GM21737 (cell line): ENCODE measurements around the gene TM9SF2.
"Not testable (repeated sequence)": the region's sequence is repeated elsewhere in the genome, so short reads cannot be mapped to it uniquely, and the experiment has no call there.

Source experiments
- ATAC-seq: cut with Tn5 transposase; IDR thresholded peaks from one replicate; pipeline ENCODE4 v1.9.1; 2021; ENCODE audit warnings: mild to moderate bottlenecking, moderate library complexity; ENCODE audit not compliant: unreplicated experiment

Gene TM9SF2

GRCh38 chr13:99527301-99527700 lies 26.0 kb downstream of the TM9SF2 start:
- ATAC-seq = no peak

GRCh38 chr13:99528547-99528946 lies 27.3 kb downstream of the TM9SF2 start:
- peak; percentile 76 for ATAC-seq

- no peak for ATAC-seq
Observed at GRCh38 chr13:99536023-99536422, 34.8 kb downstream of the TM9SF2 start.

- no peak for ATAC-seq
Observed at GRCh38 chr13:99540530-99540929, 39.3 kb downstream of the TM9SF2 start.

GRCh38 chr13:99542788-99543406 lies 41.6 kb downstream of the TM9SF2 start:
- ATAC-seq = peak; percentile 98

- no peak for ATAC-seq
Observed at GRCh38 chr13:99545361-99545760, 44.1 kb downstream of the TM9SF2 start.

GRCh38 chr13:99545979-99546378 lies 44.7 kb downstream of the TM9SF2 start:
- ATAC-seq = no peak

GRCh38 chr13:99546878-99547277 lies 45.6 kb downstream of the TM9SF2 start:
- no peak for ATAC-seq

- ATAC-seq = peak; percentile 41
Observed at GRCh38 chr13:99548448-99548847, 47.2 kb downstream of the TM9SF2 start.

- no peak for ATAC-seq
Observed at GRCh38 chr13:99553033-99553432, 51.8 kb downstream of the TM9SF2 start.

- ATAC-seq = no peak
Observed at GRCh38 chr13:99555149-99555548, 53.9 kb downstream of the TM9SF2 start.

- ATAC-seq = no peak
Observed at GRCh38 chr13:99556867-99557443, 55.7 kb downstream of the TM9SF2 start.

GRCh38 chr13:99558570-99559180 lies 57.4 kb downstream of the TM9SF2 start:
- no peak for ATAC-seq

GRCh38 chr13:99559560-99559959 lies 58.3 kb downstream of the TM9SF2 start:
- no peak for ATAC-seq

GRCh38 chr13:99563404-99563803 lies 62.1 kb downstream of the TM9SF2 start:
- ATAC-seq = no peak

- no peak for ATAC-seq
Observed at GRCh38 chr13:99564386-99564785, 63.1 kb downstream of the TM9SF2 start.

- ATAC-seq = no peak
Observed at GRCh38 chr13:99565478-99566124, 64.3 kb downstream of the TM9SF2 start.

- no peak for ATAC-seq
Observed at GRCh38 chr13:99566125-99567083, 65.1 kb downstream of the TM9SF2 start.

GRCh38 chr13:99568901-99569300 lies 67.6 kb downstream of the TM9SF2 start:
- ATAC-seq = not testable (repeated sequence)

GRCh38 chr13:99572131-99572530 lies 70.9 kb downstream of the TM9SF2 start:
- no peak for ATAC-seq

GRCh38 chr13:99572921-99573320 lies 71.6 kb downstream of the TM9SF2 start:
- ATAC-seq = no peak
